HEK293 (cell line): ENCODE measurements around the gene PRDM10.

Source experiments
- BCL11B ChIP-seq: fragments of 450-650 bp; formaldehyde crosslinking; IDR thresholded peaks from 2 replicates; pipeline ENCODE4 v1.5.1; 2016; ENCODE audit warnings: low read depth, missing biosample characterization, missing genetic modification characterization
- EGR2 ChIP-seq: fragments of 450-650 bp; formaldehyde crosslinking; IDR thresholded peaks from 2 replicates; pipeline ENCODE4 v1.5.1; 2016; ENCODE audit warnings: low read depth, missing biosample characterization, missing genetic modification characterization
- FEZF1 ChIP-seq: fragments of 450-650 bp; formaldehyde crosslinking; IDR thresholded peaks from 2 replicates; pipeline ENCODE4 v1.5.1; 2016; ENCODE audit warnings: missing biosample characterization, missing genetic modification characterization
- GLIS2 ChIP-seq: fragments of 450-650 bp; formaldehyde crosslinking; IDR thresholded peaks from 2 replicates; pipeline ENCODE4 v1.5.1; 2016; ENCODE audit warnings: missing biosample characterization, missing genetic modification characterization
- IKZF3 ChIP-seq: fragments of 450-650 bp; IDR thresholded peaks from 2 replicates; pipeline ENCODE4 v1.5.0; 2018; ENCODE audit warnings: missing biosample characterization, mild to moderate bottlenecking, missing genetic modification characterization, moderate library complexity
- KLF8 ChIP-seq: fragments of 450-650 bp; formaldehyde crosslinking; IDR thresholded peaks from 2 replicates; pipeline ENCODE4 v1.5.1; 2016; ENCODE audit warnings: missing biosample characterization, missing genetic modification characterization
- OSR2 ChIP-seq: fragments of 450-650 bp; formaldehyde crosslinking; IDR thresholded peaks from 2 replicates; pipeline ENCODE4 v1.5.1; 2016; ENCODE audit warnings: missing biosample characterization, missing genetic modification characterization
- PATZ1 ChIP-seq: fragments of 450-650 bp; formaldehyde crosslinking; IDR thresholded peaks from 2 replicates; pipeline ENCODE4 v1.5.1; 2016; ENCODE audit warnings: missing biosample characterization, missing genetic modification characterization
- PRDM2 ChIP-seq: fragments of 450-650 bp; formaldehyde crosslinking; IDR thresholded peaks from 2 replicates; pipeline ENCODE4 v1.5.1; 2016; ENCODE audit warnings: missing biosample characterization, missing genetic modification characterization, borderline replicate concordance
- REPIN1 ChIP-seq: fragments of 450-650 bp; formaldehyde crosslinking; IDR thresholded peaks from 2 replicates; pipeline ENCODE4 v1.5.1; 2017; ENCODE audit warnings: missing biosample characterization, missing genetic modification characterization, low read depth
- TCF7L2 ChIP-seq: IDR thresholded peaks from 2 replicates; pipeline ENCODE4 v1.6.1; 2011; ENCODE audit warnings: low read depth, mild to moderate bottlenecking, inconsistent platforms, low read length, moderate library complexity, borderline replicate concordance
- YY2 ChIP-seq: fragments of 450-650 bp; formaldehyde crosslinking; IDR thresholded peaks from 2 replicates; pipeline ENCODE4 v1.5.1; 2016; ENCODE audit warnings: missing biosample characterization, missing genetic modification characterization
- ZBTB21 ChIP-seq: fragments of 450-650 bp; formaldehyde crosslinking; IDR thresholded peaks from 2 replicates; pipeline ENCODE4 v1.5.1; 2017; ENCODE audit warnings: missing biosample characterization, missing genetic modification characterization
- ZBTB26 ChIP-seq: fragments of 450-650 bp; formaldehyde crosslinking; optimal IDR thresholded peaks from 2 replicates; pipeline ENCODE3; 2016; ENCODE audit warnings: missing biosample characterization, mild to moderate bottlenecking, missing genetic modification characterization
- ZBTB6 ChIP-seq: fragments of 450-650 bp; formaldehyde crosslinking; IDR thresholded peaks from 2 replicates; pipeline ENCODE4 v1.5.1; 2017; ENCODE audit warnings: missing biosample characterization, missing genetic modification characterization
- ZNF132 ChIP-seq: fragments of 450-650 bp; formaldehyde crosslinking; IDR thresholded peaks from 2 replicates; pipeline ENCODE4 v1.5.1; 2017; ENCODE audit warnings: missing biosample characterization, missing genetic modification characterization, borderline replicate concordance
- ZNF16 ChIP-seq: fragments of 450-650 bp; formaldehyde crosslinking; IDR thresholded peaks from 2 replicates; pipeline ENCODE4 v1.5.1; 2016; ENCODE audit warnings: low read depth, missing biosample characterization, missing genetic modification characterization
- ZNF350 ChIP-seq: fragments of 450-650 bp; formaldehyde crosslinking; IDR thresholded peaks from 2 replicates; pipeline ENCODE4 v1.5.0; 2017; ENCODE audit warnings: missing biosample characterization, mild to moderate bottlenecking, missing genetic modification characterization
- ZNF398 ChIP-seq: fragments of 450-650 bp; formaldehyde crosslinking; IDR thresholded peaks from 2 replicates; pipeline ENCODE4 v1.5.1; 2017; ENCODE audit warnings: missing biosample characterization, missing genetic modification characterization
- ZNF513 ChIP-seq: fragments of 450-650 bp; IDR thresholded peaks from 2 replicates; pipeline ENCODE4 v1.5.1; 2018; ENCODE audit warnings: missing biosample characterization, missing genetic modification characterization
- ZNF624 ChIP-seq: fragments of 450-650 bp; formaldehyde crosslinking; IDR thresholded peaks from 2 replicates; pipeline ENCODE4 v1.5.1; 2017; ENCODE audit warnings: missing biosample characterization, missing genetic modification characterization
- ZNF629 ChIP-seq: fragments of 450-650 bp; formaldehyde crosslinking; IDR thresholded peaks from 2 replicates; pipeline ENCODE4 v1.5.1; 2017; ENCODE audit warnings: missing biosample characterization, missing genetic modification characterization
- ZNF791 ChIP-seq: fragments of 450-650 bp; formaldehyde crosslinking; IDR thresholded peaks from 2 replicates; pipeline ENCODE4 v1.5.1; 2016; ENCODE audit warnings: missing biosample characterization, missing genetic modification characterization
- ZNF843 ChIP-seq: fragments of 450-650 bp; formaldehyde crosslinking; IDR thresholded peaks from 2 replicates; pipeline ENCODE4 v1.5.1; 2016; ENCODE audit warnings: missing biosample characterization, missing genetic modification characterization
- ZXDB ChIP-seq: fragments of 450-650 bp; formaldehyde crosslinking; IDR thresholded peaks from 2 replicates; pipeline ENCODE4 v1.5.1; 2016; ENCODE audit warnings: missing biosample characterization, missing genetic modification characterization

Gene PRDM10

GRCh38 chr11:130002846-130003716, 446 bp upstream of the PRDM10 start (continued):
- peak; percentile 84 for TF ChIP-seq ZNF629
- no peak for TF ChIP-seq ZNF16
- no peak for TF ChIP-seq ZNF791
- TF ChIP-seq ZNF843 (tag by site-specific recombination), result peak; percentile 43; the same call in 1 of the 2 replicates
- TF ChIP-seq ZXDB, result peak; percentile 27
- TF ChIP-seq TCF7L2, result no peak
- TF ChIP-seq PRDM2, result no peak
- TF ChIP-seq FEZF1 (tag by site-specific recombination), result peak; percentile 82
- TF ChIP-seq GLIS2 (tag by site-specific recombination), result peak; percentile 66
- 0 out of 2 replicates have a peak, but pooled peaks have one; percentile 5 for TF ChIP-seq EGR2 (tag by site-specific recombination)
- TF ChIP-seq PATZ1 (tag by site-specific recombination), result peak; percentile 66
- peak; percentile 58 for TF ChIP-seq ZBTB26 (tag by site-specific recombination)
- TF ChIP-seq BCL11B, result peak; percentile 79; the same call in 1 of the 2 replicates
- TF ChIP-seq ZNF398 (tag by site-specific recombination), result no peak; the same call in 1 of the 2 replicates
- TF ChIP-seq KLF8, result peak; percentile 48
- TF ChIP-seq ZBTB6 (tag by site-specific recombination), result peak; percentile 48; the same call in 1 of the 2 replicates
- no peak for TF ChIP-seq YY2 (tag by site-specific recombination)
- TF ChIP-seq OSR2, result 0 out of 2 replicates have a peak, but pooled peaks have one; percentile 14
- TF ChIP-seq ZNF513 (tag by site-specific recombination), result peak; percentile 40; the same call in 1 of the 2 replicates
- TF ChIP-seq IKZF3, result peak; percentile 46
- no peak for TF ChIP-seq ZNF624
- TF ChIP-seq ZNF132 (tag by site-specific recombination), result no peak
- TF ChIP-seq ZNF350 (tag by site-specific recombination), result no peak
- peak; percentile 45; the same call in 1 of the 2 replicates for TF ChIP-seq ZBTB21
- TF ChIP-seq REPIN1 (tag by site-specific recombination), result no peak
